Memory B cell (primary cell): ENCODE results near the gene CYB5R2.

ENCODE experiments used
- ATAC-seq: fragments of 150-1000 bp; cut with Tn5 transposase; 2 replicates; pipeline ENCODE4 v1.10.0; 2021; ENCODE audit warnings: low read depth, mild to moderate bottlenecking, moderate library complexity
- DNase-seq, 2 donors: peaks; one replicate each; pipeline ENCODE4 v3.0.0; 2022; ENCODE audit warnings: low spot score in 2 of 2
- H3K27ac Mint-ChIP-seq: one replicate; pipeline ENCODE4 v1.8.0; 2022; ENCODE audit warnings: mild to moderate bottlenecking, moderate library complexity, mixed read lengths
- H3K27me3 Mint-ChIP-seq: one replicate; pipeline ENCODE4 v1.8.0; 2022; ENCODE audit warnings: mixed read lengths
- H3K36me3 Mint-ChIP-seq: one replicate; pipeline ENCODE4 v1.8.0; 2022; ENCODE audit warnings: mild to moderate bottlenecking, mixed read lengths
- H3K4me1 Mint-ChIP-seq: one replicate; pipeline ENCODE4 v1.8.0; 2022; ENCODE audit warnings: mixed read lengths
- H3K4me3 Mint-ChIP-seq: one replicate; pipeline ENCODE4 v1.8.0; 2022; ENCODE audit warnings: mild to moderate bottlenecking, moderate library complexity, mixed read lengths
- H3K9me3 Mint-ChIP-seq: one replicate; pipeline ENCODE4 v1.8.0; 2022; ENCODE audit warnings: mixed read lengths

CYB5R2 gene

GRCh38 chr11:7677796-7678201, 4.5 kb upstream of the CYB5R2 start:
- peaks cover 6% of the 10 kb centered on the region for H3K36me3 Mint-ChIP-seq
- no peak overlapping the region for H3K4me3 Mint-ChIP-seq
- peaks cover 10% of the 10 kb centered on the region for H3K9me3 Mint-ChIP-seq
- DNase-seq (no peak), ATAC-seq (no peak)
- H3K4me1 Mint-ChIP-seq, result peaks cover 14% of the 10 kb centered on the region
- H3K27ac Mint-ChIP-seq, result no peak overlapping the region
- peaks cover 2% of the 10 kb centered on the region for H3K27me3 Mint-ChIP-seq

- Mint-ChIP-seq H3K36me3 (peaks cover 6% of the 10 kb centered on the region), H3K4me1 (peaks cover 21% of the 10 kb centered on the region), H3K27me3 (peaks cover 2% of the 10 kb centered on the region), H3K9me3 (peaks cover 10% of the 10 kb centered on the region), H3K27ac (no peak overlapping the region), H3K4me3 (no peak overlapping the region)
- no peak for DNase-seq
- ATAC-seq, result no peak
These were observed 3.8 kb upstream of the CYB5R2 start for GRCh38 chr11:7677071-7677470.

GRCh38 chr11:7675631-7676030, 2.3 kb upstream of the CYB5R2 start:
- H3K4me1 Mint-ChIP-seq, result peaks cover 27% of the 10 kb centered on the region
- H3K27ac Mint-ChIP-seq, result no peak overlapping the region
- ATAC-seq, result no peak
- peaks cover 8% of the 10 kb centered on the region for H3K9me3 Mint-ChIP-seq
- peaks cover 2% of the 10 kb centered on the region for H3K27me3 Mint-ChIP-seq
- H3K4me3 Mint-ChIP-seq, result no peak overlapping the region
- DNase-seq, result no peak
- peaks cover 3% of the 10 kb centered on the region for H3K36me3 Mint-ChIP-seq

GRCh38 chr11:7673724-7674434, 579 bp upstream of the CYB5R2 start:
- H3K9me3 Mint-ChIP-seq, result peaks cover 8% of the 10 kb centered on the region
- peak overlapping the region; percentile 95 for H3K4me3 Mint-ChIP-seq
- DNase-seq (no peak), ATAC-seq (peak; percentile 65)
- peak overlapping the region; percentile 90 for H3K27ac Mint-ChIP-seq
- H3K36me3 Mint-ChIP-seq, result peaks cover 3% of the 10 kb centered on the region
- peaks cover 2% of the 10 kb centered on the region for H3K27me3 Mint-ChIP-seq
- peaks cover 27% of the 10 kb centered on the region for H3K4me1 Mint-ChIP-seq

- H3K9me3 Mint-ChIP-seq, result peaks cover 4% of the 10 kb centered on the region
- DNase-seq (no peak), ATAC-seq (no peak)
- peaks cover 2% of the 10 kb centered on the region for H3K27me3 Mint-ChIP-seq
- H3K4me1 Mint-ChIP-seq, result peaks cover 24% of the 10 kb centered on the region
- H3K4me3 Mint-ChIP-seq, result peak overlapping the region; percentile 90
- H3K27ac Mint-ChIP-seq, result peak overlapping the region; percentile 90
- peaks cover 3% of the 10 kb centered on the region for H3K36me3 Mint-ChIP-seq
These were observed 882 bp downstream of the CYB5R2 start for GRCh38 chr11:7672276-7672959.

- Mint-ChIP-seq H3K4me1 (peaks cover 24% of the 10 kb centered on the region), H3K27me3 (peaks cover 2% of the 10 kb centered on the region), H3K4me3 (no peak overlapping the region), H3K9me3 (no peaks in the 10 kb centered on the region), H3K36me3 (no peaks in the 10 kb centered on the region), H3K27ac (peak overlapping the region; percentile 90)
- DNase-seq, result no peak
- ATAC-seq, result peak; percentile 52
These were observed 1.7 kb downstream of the CYB5R2 start for GRCh38 chr11:7671347-7672215.

GRCh38 chr11:7670641-7671040, 2.7 kb downstream of the CYB5R2 start:
- Mint-ChIP-seq H3K9me3 (no peaks in the 10 kb centered on the region), H3K36me3 (no peaks in the 10 kb centered on the region), H3K27ac (peak overlapping the region; percentile 90), H3K4me3 (no peak overlapping the region), H3K27me3 (peaks cover under 1% of the 10 kb centered on the region), H3K4me1 (peaks cover 26% of the 10 kb centered on the region)
- no peak for ATAC-seq
- DNase-seq, result no peak

- H3K27me3 Mint-ChIP-seq, result no peaks in the 10 kb centered on the region
- H3K4me3 Mint-ChIP-seq, result no peak overlapping the region
- DNase-seq (no peak), ATAC-seq (no peak)
- peaks cover 22% of the 10 kb centered on the region for H3K4me1 Mint-ChIP-seq
- H3K9me3 Mint-ChIP-seq, result no peaks in the 10 kb centered on the region
- no peaks in the 10 kb centered on the region for H3K36me3 Mint-ChIP-seq
- no peak overlapping the region for H3K27ac Mint-ChIP-seq
These were observed 4.4 kb downstream of the CYB5R2 start for GRCh38 chr11:7668911-7669310.

GRCh38 chr11:7668464-7668863, 4.8 kb downstream of the CYB5R2 start:
- Mint-ChIP-seq H3K4me1 (peaks cover 21% of the 10 kb centered on the region), H3K27me3 (no peaks in the 10 kb centered on the region), H3K9me3 (no peaks in the 10 kb centered on the region), H3K4me3 (no peak overlapping the region), H3K36me3 (no peaks in the 10 kb centered on the region), H3K27ac (no peak overlapping the region)
- DNase-seq (no peak), ATAC-seq (no peak)

- ATAC-seq (no peak), DNase-seq (no peak)
- Mint-ChIP-seq H3K36me3 (peaks cover 3% of the 10 kb centered on the region), H3K9me3 (no peaks in the 10 kb centered on the region), H3K27me3 (no peaks in the 10 kb centered on the region), H3K27ac (peak overlapping the region; percentile 55), H3K4me3 (no peak overlapping the region), H3K4me1 (peaks cover 15% of the 10 kb centered on the region)
These were observed 5.8 kb downstream of the CYB5R2 start for GRCh38 chr11:7667460-7667859.

GRCh38 chr11:7666292-7666866, 6.9 kb downstream of the CYB5R2 start:
- no peaks in the 10 kb centered on the region for H3K27me3 Mint-ChIP-seq
- no peak overlapping the region for H3K27ac Mint-ChIP-seq
- DNase-seq (no peak), ATAC-seq (no peak)
- H3K4me1 Mint-ChIP-seq, result peaks cover 6% of the 10 kb centered on the region
- peaks cover 3% of the 10 kb centered on the region for H3K36me3 Mint-ChIP-seq
- H3K9me3 Mint-ChIP-seq, result no peaks in the 10 kb centered on the region
- no peak overlapping the region for H3K4me3 Mint-ChIP-seq

- Mint-ChIP-seq H3K36me3 (peaks cover 6% of the 10 kb centered on the region), H3K4me1 (peaks cover 5% of the 10 kb centered on the region), H3K27me3 (no peaks in the 10 kb centered on the region), H3K4me3 (no peak overlapping the region), H3K27ac (no peak overlapping the region), H3K9me3 (no peaks in the 10 kb centered on the region)
- peak; percentile 80 to 86 for DNase-seq
- peak; percentile 99 for ATAC-seq
These were observed 7.6 kb downstream of the CYB5R2 start for GRCh38 chr11:7665473-7666291.

- peaks cover 5% of the 10 kb centered on the region for H3K4me1 Mint-ChIP-seq
- DNase-seq, result no peak
- ATAC-seq, result no peak
- H3K27me3 Mint-ChIP-seq, result no peaks in the 10 kb centered on the region
- H3K9me3 Mint-ChIP-seq, result no peaks in the 10 kb centered on the region
- H3K4me3 Mint-ChIP-seq, result no peak overlapping the region
- no peak overlapping the region for H3K27ac Mint-ChIP-seq
- H3K36me3 Mint-ChIP-seq, result peaks cover 6% of the 10 kb centered on the region
These were observed 8.4 kb downstream of the CYB5R2 start for GRCh38 chr11:7664867-7665266.
